Left lung (tissue), 10 donors: ENCODE data around the gene HEXD. TPM values are rescaled to one million over a fixed set of nuclear protein-coding genes. Genes with fewer than 3 reads are reported as not detected.
A peak's percentile ranks its signal among the peaks of the same experiment; 100 is the strongest.

ENCODE experiments used
- ATAC-seq: fragments of 200-7000 bp; cut with Tn5 transposase; one replicate; pipeline ENCODE4 v1.9.1; 2020; ENCODE audit warnings: moderate library complexity
- DNase-seq, 4 donors: peaks; one replicate each; pipeline ENCODE4 v3.0.0-alpha.2; 2013 to 2020
- H3K27ac ChIP-seq, 2 donors: fragments of 200-600 bp; sonication (generic) in 1 of 2; one replicate each; pipeline versions ENCODE4 v1.5.0 to v1.8.0; 2020 to 2021
- H3K27me3 ChIP-seq, 2 donors: fragments of 200-600 bp; sonication (generic) in 1 of 2; one replicate each; pipeline versions ENCODE4 v1.5.0 to v1.8.0; 2020 to 2021
- H3K36me3 ChIP-seq, 2 donors: fragments of 200-600 bp; sonication (generic) in 1 of 2; one replicate each; pipeline versions ENCODE4 v1.5.0 to v1.8.0; 2020 to 2021
- H3K4me1 ChIP-seq, 2 donors: fragments of 200-600 bp; one replicate each; pipeline ENCODE4 v1.8.0; 2021
- H3K4me3 ChIP-seq, 2 donors: fragments of 200-600 bp; sonication (generic) in 1 of 2; one replicate each; pipeline versions ENCODE4 v1.5.0 to v1.8.0; 2020 to 2021; ENCODE audit warnings: mild to moderate bottlenecking in 1 of 2
- H3K9me3 ChIP-seq, 2 donors: fragments of 200-600 bp; sonication (generic) in 1 of 2; one replicate each; pipeline versions ENCODE4 v1.5.0 to v1.8.0; 2020 to 2021
- CTCF ChIP-seq, 2 donors: fragments of 200-600 bp; sonication (generic) in 1 of 2; IDR thresholded peaks; one replicate each; pipeline versions ENCODE4 v1.5.0 to v1.8.0; 2021; ENCODE audit warnings: antibody characterized with exemption in 2 of 2
- intact Hi-C, 2 donors: fragments of 100-400 bp; cut with DNase I; formaldehyde crosslinking; loops; one replicate each; pipeline versions ENCODE4 v1.11.2 to v1.14.2; 2022
- polyA plus RNA-seq, 6 donors: library from polyadenylated mRNA; unstranded; fragments of 120-200 nt; gene quantifications; one replicate each; pipeline ENCODE4 v1.2.1, GENCODE V29; 2013; ENCODE audit not compliant: insufficient read length in 6 of 6
- total RNA-seq, 2 donors: library from RNA; stranded (reverse); fragmentation: NEBNext Ultra II Directional; extraction: Animal tissue kit (Norgen Biotek cat#: 25700); gene quantifications; one replicate each; pipeline ENCODE4 v1.2.1, GENCODE V29; 2021
- donor health status: DM: no; HTN: yes; CAD: no.
- donor health status: DM: no; HTN: no; CAD: no.

Gene HEXD
- total and polyA plus RNA-seq, 8 donors: 28.6 to 48.3 (median 38.4) TPM

- Histone ChIP-seq H3K27ac (peak overlapping the region; percentile 2 to 77), H3K27me3 (no peaks in the 10 kb centered on the region), H3K4me3 (no peak overlapping the region), H3K9me3 (no peaks in the 10 kb centered on the region), H3K36me3 (peaks cover 0 to 74% of the 10 kb centered on the region in 2 donors), H3K4me1 (peaks cover 0 to 27% of the 10 kb centered on the region in 2 donors)
- ATAC-seq (no peak), DNase-seq (no peak)
- TF ChIP-seq CTCF (IDR thresholded peaks at IDR 0.05): no peak
- intact Hi-C loops: no loop called here
Measured at GRCh38 chr17:82439829-82440365, 21.8 kb downstream of the HEXD start.

- no peak for TF ChIP-seq CTCF (IDR thresholded peaks at IDR 0.05)
- Histone ChIP-seq H3K4me1 (peaks cover 3 to 34% of the 10 kb centered on the region in 2 donors), H3K9me3 (no peaks in the 10 kb centered on the region), H3K27ac (peak overlapping the region; percentile 2 to 77), H3K36me3 (peaks cover 0 to 75% of the 10 kb centered on the region in 2 donors), H3K4me3 (no peak overlapping the region), H3K27me3 (no peaks in the 10 kb centered on the region)
- DNase-seq (peak in 1 of 4 donors; percentile 81), ATAC-seq (peak; percentile 29)
- intact Hi-C loops: no loop called here
Measured at GRCh38 chr17:82440469-82440981, 22.4 kb downstream of the HEXD start.

GRCh38 chr17:82440991-82441627 lies 23.0 kb downstream of the HEXD start:
- H3K4me3 ChIP-seq: no peak overlapping the region
- H3K27ac ChIP-seq: peak overlapping the region; percentile 2 to 77

GRCh38 chr17:82441691-82442487 lies 23.7 kb downstream of the HEXD start:
- Histone ChIP-seq H3K27ac (no peak overlapping the region), H3K27me3 (no peaks in the 10 kb centered on the region), H3K4me3 (no peak overlapping the region), H3K9me3 (no peaks in the 10 kb centered on the region), H3K4me1 (peaks cover 3 to 47% of the 10 kb centered on the region in 2 donors), H3K36me3 (peaks cover 0 to 74% of the 10 kb centered on the region in 2 donors)
- TF ChIP-seq CTCF (IDR thresholded peaks at IDR 0.05): no peak
- no peak for ATAC-seq
- intact Hi-C loops: no loop called here
- peak in 1 of 4 donors; percentile 72 for DNase-seq

More at GRCh38 chr17:82440991-82441627, 23.0 kb downstream of the HEXD start:
- Histone ChIP-seq H3K27me3 (no peaks in the 10 kb centered on the region), H3K9me3 (no peaks in the 10 kb centered on the region), H3K4me1 (peaks cover 3 to 40% of the 10 kb centered on the region in 2 donors), H3K36me3 (peaks cover 0 to 75% of the 10 kb centered on the region in 2 donors)
- intact Hi-C loops: no loop called here
- TF ChIP-seq CTCF (IDR thresholded peaks at IDR 0.05): no peak
- peak; percentile 17 for ATAC-seq
- DNase-seq: peak in 1 of 4 donors; percentile 60
